GM12874 (cell line): Measurements from ENCODE around the gene EXOSC5.

Source experiments
- CTCF ChIP-seq: IDR thresholded peaks from 2 replicates; pipeline ENCODE4 v1.5.1; 2011; ENCODE audit warnings: low read depth, mild to moderate bottlenecking, control low read depth, low read length, moderate library complexity; ENCODE audit not compliant: insufficient read depth

EXOSC5 gene

GRCh38 chr19:41339936-41340335 is 57.2 kb downstream of the EXOSC5 start:
- no peak for TF ChIP-seq CTCF
